Type B pancreatic cell (in vitro differentiated cells): ENCODE data around the gene LIG3. TPM values are rescaled to one million over a fixed set of nuclear protein-coding genes. Genes with fewer than 3 reads are reported as not detected.
"Not testable (repeated sequence)": the region's sequence is repeated elsewhere in the genome, so short reads cannot be mapped to it uniquely, and the experiment has no call there.

ENCODE experiments used
- DNase-seq: peaks from one replicate; pipeline ENCODE4 v3.0.0; 2021; ENCODE audit warnings: mixed read lengths; ENCODE audit not compliant: unreplicated experiment; ENCODE audit errors: extremely low spot score
- H3K27ac Mint-ChIP-seq: 2 replicates; pipeline ENCODE4 v1.8.0; 2021; ENCODE audit warnings: mild to moderate bottlenecking, mixed read lengths
- H3K27me3 Mint-ChIP-seq: 2 replicates; pipeline ENCODE4 v1.8.0; 2021; ENCODE audit warnings: mixed read lengths
- H3K36me3 Mint-ChIP-seq: 2 replicates; pipeline ENCODE4 v1.8.0; 2021; ENCODE audit warnings: mixed read lengths
- H3K4me1 Mint-ChIP-seq: one replicate; pipeline ENCODE4 v1.8.0; 2021; ENCODE audit warnings: mixed read lengths; ENCODE audit not compliant: unreplicated experiment
- H3K4me3 Mint-ChIP-seq: 2 replicates; pipeline ENCODE4 v1.8.0; 2021; ENCODE audit warnings: mild to moderate bottlenecking, mixed read lengths
- H3K9me3 Mint-ChIP-seq: 2 replicates; pipeline ENCODE4 v1.8.0; 2021; ENCODE audit warnings: mixed read lengths
- CTCF ChIP-seq: fragments of 200-600 bp; sonication (generic); conservative IDR thresholded peaks from 2 replicates; pipeline ENCODE4 v1.5.0; 2021; ENCODE audit warnings: antibody characterized with exemption, mild to moderate bottlenecking
- total RNA-seq: library from RNA; stranded (reverse); gene quantifications from 2 replicates; pipeline ENCODE4 v1.2.1, GENCODE V29; 2021; ENCODE audit warnings: low replicate concordance

The LIG3 gene
- total RNA-seq, 1 donor from 2014 or later = 73.0 TPM

DNA sequence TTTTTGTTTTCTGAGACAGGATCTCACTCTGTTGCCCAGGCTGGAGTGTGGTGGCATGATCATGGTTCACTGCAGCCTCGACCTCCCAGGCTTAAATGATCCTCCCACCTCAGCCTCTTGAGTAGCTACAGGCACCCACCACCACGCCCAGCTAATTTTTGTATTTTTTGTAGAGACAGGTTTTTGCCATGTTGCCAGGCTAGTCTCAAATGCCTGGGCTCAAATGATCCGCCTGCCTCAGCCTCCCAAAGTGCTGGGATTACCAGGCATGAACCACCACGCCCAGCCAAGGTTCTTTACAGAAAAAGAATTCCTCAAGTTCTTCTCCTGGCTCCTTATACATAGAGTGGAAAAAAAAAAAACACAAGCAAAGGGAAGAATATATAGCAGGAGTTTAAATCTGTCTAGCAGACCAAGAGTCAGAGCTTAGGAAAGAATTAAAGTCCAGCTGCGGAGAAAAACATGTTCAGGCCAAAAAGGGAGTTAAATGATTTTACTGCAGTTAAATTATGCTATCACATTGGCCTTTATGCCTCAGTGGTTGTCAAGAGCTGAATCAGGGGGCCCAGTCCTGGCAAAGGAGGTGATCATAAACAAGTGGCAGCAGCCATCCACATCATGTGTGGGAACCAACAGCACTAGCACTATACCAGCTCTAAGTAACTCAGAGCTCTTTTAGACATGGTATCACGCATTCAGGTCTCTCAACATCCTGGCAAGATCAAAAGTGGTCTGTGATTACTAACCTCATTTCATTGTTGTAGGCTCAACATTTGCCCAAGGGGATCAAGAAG lies 39.3 kb downstream of the LIG3 start:
- no peak for DNase-seq

DNA sequence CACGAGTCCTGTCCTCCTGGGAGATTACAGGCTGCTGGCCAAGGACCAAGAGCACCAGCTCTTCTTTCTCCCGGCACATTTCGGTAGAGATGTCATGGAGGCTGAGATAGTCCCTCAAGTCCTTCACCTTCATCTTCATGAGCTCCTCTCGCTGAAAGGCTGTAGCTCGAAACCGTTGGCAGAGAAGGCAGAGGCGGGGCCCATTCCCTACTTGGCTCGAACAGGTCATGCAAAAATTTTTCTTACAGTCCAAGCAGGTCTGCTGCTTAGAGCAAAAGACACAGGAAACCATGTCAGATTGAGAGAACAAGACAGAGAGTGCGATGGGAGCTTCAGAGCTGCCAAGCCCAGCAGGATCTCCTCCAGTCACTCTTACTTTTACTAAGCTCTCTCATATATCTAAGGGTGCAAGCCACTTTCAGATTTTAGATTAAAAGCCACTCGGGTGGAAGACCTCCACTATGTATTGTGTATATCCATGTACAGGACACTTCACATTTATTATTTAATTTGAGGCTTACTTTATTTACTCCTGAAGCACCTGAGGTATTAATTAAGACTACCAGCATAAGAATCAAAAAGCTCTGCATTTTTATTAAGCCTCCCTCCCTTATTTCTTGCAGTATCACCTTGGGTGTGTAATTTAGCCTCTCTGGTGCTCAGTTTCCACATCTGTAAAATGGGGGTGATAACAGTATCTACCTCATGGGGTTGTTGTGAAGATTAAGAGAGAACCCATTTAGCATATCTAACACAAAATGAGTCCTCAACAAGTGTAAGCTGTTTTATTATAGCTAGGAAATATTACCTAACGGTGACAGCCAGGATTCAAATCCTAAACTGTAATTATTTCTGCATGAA lies 41.4 kb downstream of the LIG3 start:
- H3K27me3 Mint-ChIP-seq = no peaks in the 10 kb centered on the region
- no peak for TF ChIP-seq CTCF
- H3K36me3 Mint-ChIP-seq = no peaks in the 10 kb centered on the region
- no peaks in the 10 kb centered on the region for H3K9me3 Mint-ChIP-seq
- H3K4me3 Mint-ChIP-seq = no peak overlapping the region
- peaks cover 4% of the 10 kb centered on the region for H3K4me1 Mint-ChIP-seq
- no peak for DNase-seq
- no peak overlapping the region for H3K27ac Mint-ChIP-seq

More for the DNA sequence above, 39.3 kb downstream of the LIG3 start:
- peak overlapping the region; percentile 91 for H3K27ac Mint-ChIP-seq
- H3K9me3 Mint-ChIP-seq = no peaks in the 10 kb centered on the region
- H3K4me3 Mint-ChIP-seq = no peak overlapping the region
- H3K4me1 Mint-ChIP-seq = peaks cover 4% of the 10 kb centered on the region
- H3K36me3 Mint-ChIP-seq = no peaks in the 10 kb centered on the region
- no peaks in the 10 kb centered on the region for H3K27me3 Mint-ChIP-seq
- TF ChIP-seq CTCF = no peak

DNA sequence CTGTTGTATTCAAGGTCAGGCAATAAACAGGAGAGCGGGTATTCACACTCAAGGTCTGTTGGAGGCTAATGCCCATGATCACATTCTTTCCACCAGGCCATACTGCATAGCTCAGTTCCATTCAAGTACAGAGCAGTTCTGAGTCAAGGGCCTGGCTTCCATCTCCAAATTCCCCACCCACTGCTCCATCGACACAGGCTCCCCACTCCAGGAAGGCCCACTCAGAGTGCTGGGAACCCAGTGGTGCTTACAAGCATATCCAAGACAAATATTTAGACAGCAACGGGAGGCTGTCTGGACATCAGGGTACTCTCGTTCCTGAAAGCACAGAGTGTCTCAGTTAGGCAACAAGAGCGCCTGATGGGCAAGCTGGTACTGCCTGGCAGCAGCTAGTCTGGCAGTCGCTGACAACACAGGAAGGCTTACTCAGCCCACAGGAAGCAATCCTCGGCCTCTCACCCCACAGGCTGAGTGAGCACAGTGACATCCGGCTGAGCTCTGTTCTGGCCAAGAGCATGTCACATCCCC lies 42.3 kb downstream of the LIG3 start:
- Mint-ChIP-seq H3K4me1 (peaks cover 4% of the 10 kb centered on the region), H3K36me3 (no peaks in the 10 kb centered on the region), H3K4me3 (no peak overlapping the region), H3K27me3 (no peaks in the 10 kb centered on the region), H3K9me3 (no peaks in the 10 kb centered on the region), H3K27ac (no peak overlapping the region)
- no peak for TF ChIP-seq CTCF
- no peak for DNase-seq

DNA sequence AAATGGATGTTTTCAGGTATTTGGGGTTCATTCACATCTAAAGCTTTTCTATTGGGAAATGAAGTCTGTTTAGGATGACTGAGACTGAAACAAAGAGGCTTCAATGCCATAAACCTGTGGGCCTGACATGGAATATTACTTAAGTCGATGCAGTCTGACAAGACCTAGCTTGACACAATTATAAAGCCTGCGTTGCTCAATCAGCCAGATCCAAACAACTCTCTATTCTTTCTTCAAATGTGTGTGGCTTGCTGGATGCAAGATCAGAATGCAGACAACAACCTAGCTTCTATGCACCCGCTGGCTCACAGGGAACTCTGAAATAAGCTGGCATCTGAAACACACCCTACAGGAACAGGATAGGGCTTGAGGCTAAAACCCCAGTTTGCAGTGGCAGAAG lies 43.2 kb downstream of the LIG3 start:
- Mint-ChIP-seq H3K27me3 (no peaks in the 10 kb centered on the region), H3K4me3 (no peak overlapping the region), H3K36me3 (no peaks in the 10 kb centered on the region), H3K4me1 (peaks cover 4% of the 10 kb centered on the region), H3K9me3 (no peaks in the 10 kb centered on the region), H3K27ac (no peak overlapping the region)
- no peak for DNase-seq
- no peak for TF ChIP-seq CTCF

GRCh38 chr17:35025541-35025940 lies 45.2 kb downstream of the LIG3 start:
- DNase-seq = no peak
- no peaks in the 10 kb centered on the region for H3K9me3 Mint-ChIP-seq
- no peak for TF ChIP-seq CTCF
- H3K27me3 Mint-ChIP-seq = no peaks in the 10 kb centered on the region
- no peak overlapping the region for H3K4me3 Mint-ChIP-seq
- H3K27ac Mint-ChIP-seq = no peak overlapping the region
- no peaks in the 10 kb centered on the region for H3K36me3 Mint-ChIP-seq
- peaks cover 4% of the 10 kb centered on the region for H3K4me1 Mint-ChIP-seq

DNA sequence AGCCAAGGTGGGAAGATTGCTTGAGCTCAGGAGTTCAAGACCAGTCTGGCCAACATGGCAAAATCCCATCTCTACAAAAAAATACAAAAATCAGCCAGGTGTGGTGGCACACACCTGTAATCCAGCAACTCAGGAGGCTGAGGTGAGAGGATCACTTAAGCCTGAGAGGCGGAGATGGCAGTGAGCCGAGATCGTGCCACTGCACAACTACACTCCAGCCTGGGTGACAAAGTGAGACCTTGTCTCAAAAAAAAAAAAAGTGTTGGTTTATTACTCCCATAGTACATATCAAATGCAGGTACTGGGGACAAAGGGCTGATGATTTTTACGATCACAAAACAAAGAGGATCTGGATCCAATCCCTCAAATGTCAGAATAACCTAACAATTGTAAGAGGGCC lies 47.8 kb downstream of the LIG3 start:
- H3K27ac Mint-ChIP-seq, H3K4me3 Mint-ChIP-seq, DNase-seq, H3K9me3 Mint-ChIP-seq, H3K4me1 Mint-ChIP-seq, H3K27me3 Mint-ChIP-seq, H3K36me3 Mint-ChIP-seq: not testable (repeated sequence)
